GM12878 (cell line): Measurements from ENCODE around the gene ANO8. TPM values are rescaled to one million over a fixed set of nuclear protein-coding genes. Genes with fewer than 3 reads are reported as not detected.

Source experiments
- ATAC-seq: fragments of 200-7000 bp; cut with Tn5 transposase; 3 replicates; pipeline ENCODE4 v1.9.1; 2020; ENCODE audit warnings: mild to moderate bottlenecking, moderate library complexity
- BruUV-seq: library from RNA; stranded (reverse); fragments of 400-500 nt; replicated peaks from 2 replicates; lab custom pipeline; 2021; lab: Mats Ljungman, UMichigan
- CTCF ChIA-PET: fragments of 300-600 bp; sonication (Branson Sonifier 250); formaldehyde crosslinking; extraction: SDS; loops from one replicate; lab custom pipeline; 2021; ENCODE audit warnings: inconsistent platforms; lab: Yijun Ruan, JAX
- POLR2A ChIA-PET: fragments of 350-600 bp; formaldehyde crosslinking; extraction: SDS; loops from one replicate; lab custom pipeline; 2021; ENCODE audit warnings: inconsistent platforms; lab: Charles Lee
- RAD21 ChIA-PET: fragments of 300-600 bp; sonication (Branson Sonifier 250); formaldehyde crosslinking; loops from one replicate; lab custom pipeline; 2023; ENCODE audit warnings: antibody characterized with exemption; ENCODE audit not compliant: unreplicated experiment; lab: Charles Lee
- SMC1A ChIA-PET: fragments of 300-600 bp; sonication (Branson Sonifier 250); formaldehyde crosslinking; loops from one replicate; lab custom pipeline; 2023; ENCODE audit not compliant: unreplicated experiment, uncharacterized antibody; lab: Charles Lee
- DNase-seq: peaks from one replicate; pipeline ENCODE4 v3.0.0-alpha.2; 2011; ENCODE audit warnings: low read depth, low spot score
- FAIRE-seq: peaks from 3 replicates; lab custom pipeline; 2011; peaks lifted over from hg19 to GRCh38; lab: Jason Lieb, UNC
- H2AFZ ChIP-seq: 2 replicates; pipeline ENCODE4 v1.6.0; 2011; ENCODE audit warnings: low read depth, low read length, control low read depth; ENCODE audit not compliant: control insufficient read depth
- H3K27ac ChIP-seq: 2 replicates; pipeline ENCODE4 v1.5.1; 2011; ENCODE audit warnings: control low read depth; ENCODE audit not compliant: control insufficient read depth, insufficient read depth
- H3K27me3 ChIP-seq, 2 experiments: replicated peaks in 1 of 2; 2 replicates each; pipeline versions ENCODE4 v1.6.0 to v1.6.1; 2011; ENCODE audit warnings: low read length in 1 of 2; ENCODE audit not compliant: control insufficient read depth in 2 of 2, insufficient read depth in 2 of 2
- H3K36me3 ChIP-seq, 2 experiments: 2 replicates each; pipeline ENCODE4 v1.5.1; 2011; ENCODE audit warnings: low read length in 1 of 2; ENCODE audit not compliant: control insufficient read depth in 2 of 2, insufficient read depth in 2 of 2
- H3K4me1 ChIP-seq: 2 replicates; pipeline ENCODE4 v1.6.1; 2011; ENCODE audit warnings: mild to moderate bottlenecking, low read length, moderate library complexity, mixed read lengths; ENCODE audit not compliant: control insufficient read depth, insufficient read depth
- H3K4me2 ChIP-seq: 2 replicates; pipeline ENCODE4 v1.6.0; 2011; ENCODE audit warnings: control low read depth; ENCODE audit not compliant: control insufficient read depth, insufficient read depth
- H3K4me3 ChIP-seq: fragments of 200-600 bp; sonication (generic); 2 replicates; pipeline ENCODE4 v1.5.1; 2016
- H3K79me2 ChIP-seq: 2 replicates; pipeline ENCODE4 v1.6.0; 2011; ENCODE audit warnings: low read length; ENCODE audit not compliant: control insufficient read depth, insufficient read depth
- H3K9ac ChIP-seq: 2 replicates; pipeline ENCODE4 v1.8.0; 2011; ENCODE audit warnings: low read length, control low read depth, mixed read lengths; ENCODE audit not compliant: control insufficient read depth, insufficient read depth
- H3K9me3 ChIP-seq: replicated peaks from 3 replicates; pipeline ENCODE4 v1.5.1; 2011; ENCODE audit warnings: mild to moderate bottlenecking, low read length; ENCODE audit not compliant: control insufficient read depth, insufficient read depth
- H4K20me1 ChIP-seq: 2 replicates; pipeline ENCODE4 v1.6.0; 2011; ENCODE audit not compliant: control insufficient read depth, insufficient read depth
- EED ChIP-seq: sonication (generic); IDR thresholded peaks from 2 replicates; pipeline ENCODE4 v1.6.1; 2016; ENCODE audit warnings: antibody characterized with exemption, low read depth
- PBX3 ChIP-seq: IDR thresholded peaks from 2 replicates; pipeline ENCODE4 v1.6.1; 2011; ENCODE audit warnings: mild to moderate bottlenecking, low read depth, low read length, moderate library complexity; ENCODE audit not compliant: insufficient replicate concordance
- POLR2A ChIP-seq: IDR thresholded peaks from 2 replicates; pipeline ENCODE4 v1.6.1; 2011; ENCODE audit warnings: low read depth, mild to moderate bottlenecking, low read length
- RELA ChIP-seq: fragments of 450-650 bp; IDR thresholded peaks from 2 replicates; pipeline ENCODE4 v1.8.0; 2014; ENCODE audit warnings: borderline replicate concordance; ENCODE audit not compliant: partially characterized antibody
- SMAD1 ChIP-seq: fragments of 450-650 bp; IDR thresholded peaks from 2 replicates; pipeline ENCODE4 v1.6.1; 2018; ENCODE audit warnings: mild to moderate bottlenecking, low read depth; ENCODE audit not compliant: partially characterized antibody
- WGBS: methylation state at CpG from one replicate; pipeline ENCODE4 v1.1.6; 2016; ENCODE audit warnings: low lambda C conversion rate; ENCODE audit not compliant: insufficient replicate concordance, insufficient coverage; ENCODE audit errors: missing lambda C conversion rate; 5-methylcytosine and 5-hydroxymethylcytosine counted together
- in situ Hi-C: fragments of 300-500 bp; cut with MboI; formaldehyde crosslinking; loops from 9 replicates; pipeline ENCODE4 v1.14.3; 2018; ENCODE audit warnings: mixed read lengths
- intact Hi-C: fragments of 100-400 bp; cut with micrococcal nuclease; formaldehyde crosslinking; loops from one replicate; pipeline ENCODE4 v1.14.2; 2022; ENCODE audit not compliant: unreplicated experiment
- polyA plus RNA-seq, 11 experiments: library from polyadenylated mRNA; depleted of rRNA in 4 of 11; unstranded in 6 of 11; stranded (reverse) in 5 of 11; fragments of >200 nt; fragmentation: Nextera tagmentation in 4 of 11; fragmentation: Illumina TruSeq in 1 of 11; extraction: Ambion mirVana in 4 of 11; extraction: Trizol in 1 of 11; gene quantifications; 1 replicate in 1 of 11; 2 replicates in 10 of 11; pipeline versions ENCODE4 v1.2.1 to v1.2.3, GENCODE V29; 2011 to 2016; ENCODE audit warnings: inconsistent platforms in 2 of 11, missing spikeins in 2 of 11, low read depth in 1 of 11
- total RNA-seq, 4 experiments: library from RNA; depleted of rRNA in 3 of 4; stranded (reverse); fragments of >200 nt in 3 of 4; fragmentation: Illumina TruSeq in 1 of 4; extraction: Trizol in 1 of 4; gene quantifications; 2 replicates each; pipeline versions ENCODE4 v1.2.1 to v1.2.3, GENCODE V29; 2013 to 2021

ANO8 gene
- total and polyA plus RNA-seq, 10 of the 15 experiments (the other 5 are each of a cell fraction or from before 2014, with no cell fraction given), result 0.04 to 6.7 (median 1.1) TPM

DNA sequence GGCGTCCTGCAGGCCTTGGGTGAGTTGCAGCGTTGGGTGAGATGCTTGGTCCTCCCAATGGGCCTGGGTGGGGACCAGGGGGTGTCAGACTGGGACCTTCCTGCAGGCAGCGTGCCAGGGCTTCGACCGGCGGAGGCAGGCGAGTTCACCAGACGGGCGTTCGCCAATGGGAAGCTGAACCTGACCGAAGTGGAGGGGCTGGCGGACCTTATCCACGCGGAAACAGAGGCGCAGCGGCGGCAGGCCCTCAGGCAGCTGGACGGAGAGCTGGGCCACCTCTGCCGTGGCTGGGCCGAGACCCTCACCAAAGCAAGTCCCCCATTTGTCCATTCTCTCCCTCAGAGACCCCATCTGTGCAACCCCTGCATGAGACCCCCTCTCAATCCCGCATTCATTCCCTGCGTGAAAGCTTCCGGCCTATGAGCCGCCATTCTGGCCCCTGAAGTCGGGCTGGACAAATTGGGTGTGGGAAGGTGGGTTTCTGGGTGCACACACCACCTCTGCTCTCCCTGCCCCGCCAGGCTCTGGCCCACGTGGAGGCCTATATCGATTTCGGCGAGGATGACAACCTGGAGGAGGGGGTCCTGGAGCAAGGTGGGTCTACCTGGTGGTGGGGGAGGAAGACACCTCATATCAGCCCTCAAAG, 3.9 kb upstream of the ANO8 start:
- SMC1A ChIA-PET, result no interaction called here
- POLR2A ChIA-PET, result interaction anchor here (0.6 to 1.0 kb wide), 2 partner anchors 33 to 47 kb away, joined by 3 read pairs; no protein-coding TSS in a partner anchor
- FAIRE-seq (no peak), DNase-seq (no peak), ATAC-seq (no peak)
- Histone ChIP-seq H3K27me3 (no peaks in the 10 kb centered on the region), H4K20me1 (no peaks in the 10 kb centered on the region), H3K4me2 (peak overlapping the region; percentile 100), H3K9me3 (no peaks in the 10 kb centered on the region), H3K4me1 (peaks cover 21% of the 10 kb centered on the region), H3K27ac (no peak overlapping the region), H3K36me3 (no peaks in the 10 kb centered on the region; a peak in 2 of 4 replicates), H3K79me2 (peaks cover 6% of the 10 kb centered on the region), H3K4me3 (peak overlapping the region; percentile 100), H2AFZ (no peak overlapping the region), H3K9ac (peak overlapping the region; percentile 88; the same call in 1 of the 2 replicates)
- in situ Hi-C loops (no loop called here), intact Hi-C loops (loop anchor here (5.0 kb wide), 1 partner anchor 46 kb away; no protein-coding TSS in a partner anchor)
- TF ChIP-seq SMAD1 (no peak), POLR2A (no peak), PBX3 (no peak), RELA (no peak), EED (no peak)
- RAD21 ChIA-PET, result interaction anchor here (0.6 kb wide), 1 partner anchor 11 kb away, joined by 3 read pairs; no protein-coding TSS in a partner anchor
- CTCF ChIA-PET, result interaction anchor here (1.3 kb wide), 1 partner anchor 53 kb away, joined by 3 read pairs; no protein-coding TSS in a partner anchor
- BruUV-seq, result no TSS peak
- 91% methylated on average over 28 of the region's 30 CpGs for WGBS
